Measurements from ENCODE around the gene TNFRSF6B. TPM values are rescaled to one million over a fixed set of nuclear protein-coding genes. Genes with fewer than 3 reads are reported as not detected.

TNFRSF6B gene
- total and polyA plus RNA-seq, 7 donors = 1.2 to 186 (median 4.8) TPM

DNA sequence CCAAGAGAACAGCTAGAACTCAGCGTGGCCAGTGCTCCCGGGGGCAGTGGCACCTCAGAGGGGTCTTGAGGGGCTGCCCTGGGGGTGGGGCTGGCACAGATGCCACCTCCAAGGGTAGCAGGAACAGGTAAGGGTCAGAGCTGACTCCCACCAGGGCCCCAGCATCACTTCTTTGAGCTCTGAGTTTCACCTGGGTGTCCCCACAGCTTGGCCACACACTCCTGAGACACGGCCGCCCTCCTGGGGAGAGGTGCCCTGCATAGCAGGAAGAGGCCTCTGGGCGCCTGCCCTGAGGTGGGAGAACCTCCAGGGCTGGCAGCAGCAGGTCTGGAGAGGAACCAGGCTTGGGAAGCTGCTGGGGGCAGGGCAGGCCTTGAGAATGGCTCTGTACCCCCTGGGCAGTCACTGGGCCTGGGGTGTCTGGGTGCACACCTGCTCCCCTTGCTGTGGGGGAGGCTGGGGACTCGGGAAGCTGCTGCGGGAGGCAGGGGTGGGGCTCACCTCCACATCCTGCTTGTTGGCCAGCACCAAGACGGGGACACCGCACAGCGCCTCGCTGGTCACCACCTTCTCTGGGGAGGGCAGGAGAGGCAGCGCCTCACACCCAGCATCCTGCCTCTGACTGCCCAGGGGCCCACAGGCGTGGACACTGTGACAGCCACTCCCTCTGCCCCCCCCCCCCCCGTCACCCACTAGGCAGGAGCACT is 5.0 kb downstream of the TNFRSF6B start:
- WGBS, 2 donors = 80 to 85% methylated on average over 14 of the region's 14 CpGs

GRCh38 chr20:63702036-63702665 is 5.7 kb downstream of the TNFRSF6B start:
- TF ChIP-seq, protein P1, sequence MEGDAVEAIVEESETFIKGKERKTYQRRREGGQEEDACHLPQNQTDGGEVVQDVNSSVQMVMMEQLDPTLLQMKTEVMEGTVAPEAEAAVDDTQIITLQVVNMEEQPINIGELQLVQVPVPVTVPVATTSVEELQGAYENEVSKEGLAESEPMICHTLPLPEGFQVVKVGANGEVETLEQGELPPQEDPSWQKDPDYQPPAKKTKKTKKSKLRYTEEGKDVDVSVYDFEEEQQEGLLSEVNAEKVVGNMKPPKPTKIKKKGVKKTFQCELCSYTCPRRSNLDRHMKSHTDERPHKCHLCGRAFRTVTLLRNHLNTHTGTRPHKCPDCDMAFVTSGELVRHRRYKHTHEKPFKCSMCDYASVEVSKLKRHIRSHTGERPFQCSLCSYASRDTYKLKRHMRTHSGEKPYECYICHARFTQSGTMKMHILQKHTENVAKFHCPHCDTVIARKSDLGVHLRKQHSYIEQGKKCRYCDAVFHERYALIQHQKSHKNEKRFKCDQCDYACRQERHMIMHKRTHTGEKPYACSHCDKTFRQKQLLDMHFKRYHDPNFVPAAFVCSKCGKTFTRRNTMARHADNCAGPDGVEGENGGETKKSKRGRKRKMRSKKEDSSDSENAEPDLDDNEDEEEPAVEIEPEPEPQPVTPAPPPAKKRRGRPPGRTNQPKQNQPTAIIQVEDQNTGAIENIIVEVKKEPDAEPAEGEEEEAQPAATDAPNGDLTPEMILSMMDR (IDR thresholded peaks at IDR 0.05) = no peak
- TF ChIP-seq POLR2A (IDR thresholded peaks at IDR 0.05) (no peak), POLR2AphosphoS5 (IDR thresholded peaks at IDR 0.05) (no peak), EP300 (IDR thresholded peaks at IDR 0.05) (no peak)
- Histone ChIP-seq H3K4me1 (peaks cover 0 to 41% (median 36%) of the 10 kb centered on the region in 4 donors), H3K9me3 (no peaks in the 10 kb centered on the region), H3K27me3 (no peaks in the 10 kb centered on the region), H3K4me3 (no peak overlapping the region), H3K36me3 (peaks cover 0 to 44% (median 11%) of the 10 kb centered on the region in 4 donors), H3K27ac (no peak overlapping the region)
- WGBS, 2 donors = 90 to 91% methylated on average over 16 of the region's 16 CpGs
- no peak for DNase-seq
- intact Hi-C loops (cut with DNase I) = no loop called here

More for the DNA sequence above, 5.0 kb downstream of the TNFRSF6B start:
- H3K9me3 ChIP-seq = no peaks in the 10 kb centered on the region
- H3K36me3 ChIP-seq = peaks cover 0 to 42% (median 10%) of the 10 kb centered on the region in 4 donors
- H3K4me1 ChIP-seq = peaks cover 0 to 41% (median 37%) of the 10 kb centered on the region in 4 donors
- peak; percentile 64 for DNase-seq
- H3K4me3 ChIP-seq = no peak overlapping the region
- intact Hi-C loops (cut with DNase I) = no loop called here
- TF ChIP-seq EP300 (IDR thresholded peaks at IDR 0.05) (no peak), POLR2A (IDR thresholded peaks at IDR 0.05) (no peak), POLR2AphosphoS5 (IDR thresholded peaks at IDR 0.05) (no peak)
- TF ChIP-seq, protein P1 (IDR thresholded peaks at IDR 0.05) = no peak
- H3K27me3 ChIP-seq = no peaks in the 10 kb centered on the region
- no peak overlapping the region for H3K27ac ChIP-seq

DNA sequence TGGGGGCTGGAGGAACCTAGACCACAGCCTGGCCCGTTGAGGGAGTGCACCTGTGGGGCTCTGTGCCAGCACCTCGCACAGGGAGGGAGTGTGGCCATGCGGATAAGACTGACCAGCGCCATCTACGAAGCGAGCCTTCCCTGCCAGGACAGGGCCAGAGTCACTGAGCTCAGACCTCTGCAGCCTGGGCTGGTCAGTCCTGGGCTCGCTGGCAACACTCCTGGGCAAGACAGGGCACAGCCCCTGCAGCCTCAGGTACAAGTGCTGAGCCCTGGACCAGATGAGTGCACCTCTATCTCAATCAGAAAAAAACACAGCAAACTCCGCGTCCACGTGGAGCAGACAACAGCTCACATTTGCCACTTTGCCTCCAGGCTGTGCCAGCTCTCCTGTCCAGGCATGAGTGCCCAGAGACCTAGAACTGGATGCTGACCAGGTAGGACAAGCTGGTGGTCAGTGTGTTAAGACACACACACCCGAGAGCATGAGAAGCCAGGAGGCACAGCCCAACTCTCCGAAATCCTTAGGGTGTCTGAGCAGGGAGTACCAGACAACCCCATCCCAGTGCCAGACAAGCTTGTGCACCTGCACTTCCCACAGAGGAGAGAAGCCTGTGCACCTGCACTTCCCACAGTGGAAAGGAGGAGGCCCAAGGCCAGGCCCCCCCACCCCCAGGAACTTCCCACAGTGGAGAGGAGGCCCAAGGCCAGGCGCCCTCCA is 6.5 kb downstream of the TNFRSF6B start:
- 80 to 90% methylated on average over 13 of the region's 13 CpGs for WGBS, 2 donors
- peaks cover 0 to 44% (median 11%) of the 10 kb centered on the region in 4 donors for H3K36me3 ChIP-seq
- no peak overlapping the region for H3K4me3 ChIP-seq
- H3K27ac ChIP-seq = no peak overlapping the region
- intact Hi-C loops (cut with DNase I) = no loop called here
- peak; percentile 57 for DNase-seq
- no peaks in the 10 kb centered on the region for H3K27me3 ChIP-seq
- TF ChIP-seq, protein P1 (IDR thresholded peaks at IDR 0.05) = no peak
- no peak for TF ChIP-seq EP300 (IDR thresholded peaks at IDR 0.05)
- no peak for TF ChIP-seq POLR2A (IDR thresholded peaks at IDR 0.05)
- TF ChIP-seq POLR2AphosphoS5 (IDR thresholded peaks at IDR 0.05) = no peak
- H3K4me1 ChIP-seq = peaks cover 0 to 36% (median 30%) of the 10 kb centered on the region in 4 donors
- no peaks in the 10 kb centered on the region for H3K9me3 ChIP-seq

GRCh38 chr20:63703471-63703975 is 7.1 kb downstream of the TNFRSF6B start:
- peak; percentile 65 for DNase-seq
- 90 to 95% methylated on average over 15 of the region's 15 CpGs for WGBS, 2 donors
- Histone ChIP-seq H3K27me3 (no peaks in the 10 kb centered on the region), H3K9me3 (no peaks in the 10 kb centered on the region), H3K36me3 (peaks cover 0 to 44% (median 11%) of the 10 kb centered on the region in 4 donors), H3K4me1 (peaks cover 0 to 33% (median 27%) of the 10 kb centered on the region in 4 donors), H3K27ac (no peak overlapping the region), H3K4me3 (no peak overlapping the region)
- TF ChIP-seq POLR2AphosphoS5 (IDR thresholded peaks at IDR 0.05) (no peak), EP300 (IDR thresholded peaks at IDR 0.05) (no peak), POLR2A (IDR thresholded peaks at IDR 0.05) (no peak)
- TF ChIP-seq, protein P1 (IDR thresholded peaks at IDR 0.05) = no peak
- intact Hi-C loops (cut with DNase I) = no loop called here
